ENCODE measurements around the gene SH2D3A. TPM values are rescaled to one million over a fixed set of nuclear protein-coding genes. Genes with fewer than 3 reads are reported as not detected.

The SH2D3A gene
- total RNA-seq, 4 donors from 2014 or later, result 0.85 to 1.8 (median 1.3) TPM; not detected in 1

DNA sequence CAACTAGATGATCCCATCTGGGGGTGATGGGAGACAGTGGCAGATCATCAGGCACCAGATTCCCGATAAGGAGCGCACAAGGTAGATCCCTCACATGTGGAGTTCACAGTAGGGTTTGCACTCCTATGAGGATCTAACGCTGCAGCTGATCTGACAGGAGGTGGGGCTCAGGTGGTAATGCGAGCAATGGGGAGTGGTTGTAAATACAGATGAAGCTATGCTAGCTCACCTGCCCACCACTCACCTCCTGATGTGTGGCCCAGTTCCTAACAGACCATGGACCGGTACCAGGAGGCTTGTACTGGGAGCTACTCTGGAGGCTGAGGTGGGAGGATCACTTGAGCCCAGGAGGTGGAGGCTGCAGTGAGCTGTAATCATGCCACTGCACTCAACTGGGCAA, 40.1 kb upstream of the SH2D3A start:
- TF ChIP-seq, protein P1, sequence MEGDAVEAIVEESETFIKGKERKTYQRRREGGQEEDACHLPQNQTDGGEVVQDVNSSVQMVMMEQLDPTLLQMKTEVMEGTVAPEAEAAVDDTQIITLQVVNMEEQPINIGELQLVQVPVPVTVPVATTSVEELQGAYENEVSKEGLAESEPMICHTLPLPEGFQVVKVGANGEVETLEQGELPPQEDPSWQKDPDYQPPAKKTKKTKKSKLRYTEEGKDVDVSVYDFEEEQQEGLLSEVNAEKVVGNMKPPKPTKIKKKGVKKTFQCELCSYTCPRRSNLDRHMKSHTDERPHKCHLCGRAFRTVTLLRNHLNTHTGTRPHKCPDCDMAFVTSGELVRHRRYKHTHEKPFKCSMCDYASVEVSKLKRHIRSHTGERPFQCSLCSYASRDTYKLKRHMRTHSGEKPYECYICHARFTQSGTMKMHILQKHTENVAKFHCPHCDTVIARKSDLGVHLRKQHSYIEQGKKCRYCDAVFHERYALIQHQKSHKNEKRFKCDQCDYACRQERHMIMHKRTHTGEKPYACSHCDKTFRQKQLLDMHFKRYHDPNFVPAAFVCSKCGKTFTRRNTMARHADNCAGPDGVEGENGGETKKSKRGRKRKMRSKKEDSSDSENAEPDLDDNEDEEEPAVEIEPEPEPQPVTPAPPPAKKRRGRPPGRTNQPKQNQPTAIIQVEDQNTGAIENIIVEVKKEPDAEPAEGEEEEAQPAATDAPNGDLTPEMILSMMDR (IDR thresholded peaks at IDR 0.05; ENCODE audit: low read depth), result no peak

DNA sequence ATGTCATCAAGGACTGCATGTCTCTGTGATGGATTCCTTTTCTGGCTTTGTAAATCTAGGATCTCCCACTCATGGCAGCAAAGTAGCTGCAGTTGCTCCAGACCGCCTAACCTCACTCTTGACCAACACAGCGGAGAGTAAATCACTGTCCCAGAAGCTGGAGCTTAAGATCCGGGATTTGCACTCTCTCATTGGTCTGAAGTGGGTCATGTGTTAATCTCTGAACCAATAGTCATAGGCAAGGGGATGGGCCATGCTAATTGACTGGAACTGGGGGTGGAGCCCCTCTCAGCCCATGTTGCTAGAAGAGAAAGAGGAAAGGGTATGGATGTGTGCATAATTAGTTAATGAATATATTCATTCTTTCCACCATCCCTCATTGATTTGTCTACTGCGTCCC, 39.3 kb upstream of the SH2D3A start:
- TF ChIP-seq, protein P1 (IDR thresholded peaks at IDR 0.05; ENCODE audit: low read depth), result no peak

DNA sequence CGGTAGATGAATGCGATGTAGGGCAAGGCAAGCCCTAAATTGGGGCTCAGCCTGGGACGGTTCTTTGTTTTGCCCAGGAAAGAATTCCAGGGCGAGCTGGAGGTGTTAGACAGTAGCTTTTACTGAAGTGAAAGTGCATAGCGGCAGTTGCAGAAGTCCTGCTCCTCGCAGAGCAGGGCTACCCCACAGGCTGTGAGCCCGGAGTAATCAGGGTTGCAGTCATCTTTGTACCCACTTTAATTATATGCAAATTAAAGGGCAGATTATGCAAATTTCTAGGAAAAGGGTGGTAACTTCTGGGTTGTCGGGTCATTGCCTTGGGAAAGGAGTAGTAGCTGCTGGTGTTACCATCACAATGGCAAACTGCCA, 35.8 kb upstream of the SH2D3A start:
- TF ChIP-seq, protein P1 (IDR thresholded peaks at IDR 0.05; ENCODE audit: low read depth), result no peak

DNA sequence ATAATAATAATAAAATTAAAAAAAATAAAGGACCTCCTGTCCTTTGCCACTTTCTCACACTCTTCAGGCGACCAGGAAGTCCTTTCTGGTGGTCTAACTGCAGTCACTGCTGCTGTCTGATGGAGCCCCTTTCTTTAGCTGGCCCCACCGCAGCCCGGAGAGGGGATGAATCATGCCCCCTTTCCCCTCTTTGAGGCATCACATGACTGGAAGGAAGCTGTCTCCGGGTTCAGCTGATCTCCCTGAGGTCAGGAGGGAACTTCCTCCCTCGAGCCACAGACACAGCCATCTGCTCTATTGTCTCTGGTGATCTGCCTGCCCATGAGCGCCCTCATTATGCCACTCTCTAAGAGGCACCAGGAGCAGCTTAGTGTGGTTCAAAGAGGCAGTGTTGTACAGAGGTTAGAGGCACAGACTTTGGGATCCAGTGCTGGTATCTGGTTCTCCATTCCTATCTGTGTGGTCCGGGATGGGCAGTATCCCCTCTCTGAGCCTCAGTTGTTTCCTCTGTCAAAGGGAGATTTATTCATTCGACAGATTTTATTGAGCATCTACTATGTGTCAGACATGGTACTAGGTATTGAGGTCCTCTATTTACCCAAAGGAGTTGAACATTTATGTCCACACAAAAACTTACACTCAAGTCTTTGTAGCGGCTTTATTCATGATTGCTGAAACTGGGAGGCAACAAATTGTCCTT, 35.3 kb upstream of the SH2D3A start:
- TF ChIP-seq, protein P1 (IDR thresholded peaks at IDR 0.05; ENCODE audit: low read depth), result no peak

DNA sequence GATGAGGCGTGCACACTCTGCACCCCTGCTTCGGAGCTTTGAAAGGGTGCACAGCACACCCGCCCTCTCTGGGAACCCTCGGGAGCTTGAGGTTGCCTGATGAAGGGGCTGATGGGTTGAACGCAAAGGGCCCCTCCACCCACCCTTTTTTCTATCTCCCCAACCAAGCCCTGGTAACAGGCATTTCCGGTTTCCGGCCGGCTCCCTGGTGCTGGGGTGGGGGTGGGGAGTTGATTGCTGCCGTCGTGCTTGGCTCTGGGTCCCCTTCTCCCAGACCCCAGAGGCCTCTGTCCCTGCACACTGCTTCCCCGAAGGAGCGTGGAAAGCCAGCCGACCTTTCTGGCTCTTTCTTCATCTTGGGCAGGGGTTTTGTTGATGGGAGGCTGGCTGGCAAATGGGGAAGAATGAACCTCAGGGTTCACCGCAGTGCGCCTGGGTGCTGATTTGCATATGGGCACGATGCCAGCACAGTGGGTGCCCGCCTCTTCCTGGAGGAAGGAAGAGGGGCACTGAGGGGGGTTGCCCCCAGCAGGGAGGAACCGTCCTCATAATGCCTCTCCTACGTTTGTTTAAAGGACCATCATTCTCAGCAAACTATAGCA, 34.4 kb upstream of the SH2D3A start:
- TF ChIP-seq, protein P1 (IDR thresholded peaks at IDR 0.05; ENCODE audit: low read depth), result no peak

DNA sequence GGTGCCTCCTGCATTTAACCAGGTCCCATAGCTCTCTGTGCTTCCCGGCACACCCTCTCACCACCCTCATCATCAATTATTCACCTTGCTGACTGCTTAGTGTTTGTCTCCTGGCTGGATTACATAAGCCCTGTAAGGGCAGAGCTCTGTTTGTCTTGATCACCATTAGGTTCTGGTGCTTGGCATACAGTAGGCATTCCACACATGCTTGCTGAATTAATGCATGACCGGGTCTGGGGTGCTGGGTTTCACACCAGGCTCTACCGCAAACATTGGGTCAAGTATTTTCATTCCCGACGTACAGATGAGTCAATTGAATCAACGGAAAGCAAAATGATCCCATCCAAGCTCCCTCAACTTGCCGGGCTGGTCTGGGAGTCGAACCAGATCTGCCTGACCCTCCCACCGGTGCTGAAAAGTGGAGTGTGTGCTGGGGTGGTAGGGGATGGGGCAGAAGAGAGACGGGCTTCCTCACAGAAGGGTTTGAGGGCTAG, 33.8 kb upstream of the SH2D3A start:
- TF ChIP-seq, protein P1 (IDR thresholded peaks at IDR 0.05; ENCODE audit: low read depth), result no peak

DNA sequence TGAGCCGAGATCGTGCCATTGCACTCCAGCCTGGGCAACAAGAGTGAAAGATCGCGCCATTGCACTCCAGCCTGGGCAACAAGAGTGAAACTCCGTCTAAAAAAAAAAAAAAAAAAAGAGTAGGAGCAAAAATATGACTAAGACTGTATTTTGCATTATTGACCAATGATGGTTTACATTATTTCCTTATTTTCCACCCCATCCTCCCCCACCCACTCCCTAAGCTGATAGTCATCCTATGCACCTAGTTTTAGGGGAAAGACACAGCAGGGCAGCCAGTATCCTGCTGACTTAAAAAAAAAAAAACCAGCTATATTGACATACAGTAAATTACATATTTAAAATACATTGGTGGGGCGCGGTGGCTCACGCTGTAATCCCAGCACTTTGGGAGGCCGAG, 30.4 kb upstream of the SH2D3A start:
- TF ChIP-seq, protein P1 (IDR thresholded peaks at IDR 0.05; ENCODE audit: low read depth), result no peak
